ENCODE data around the gene ERC2. TPM values are rescaled to one million over a fixed set of nuclear protein-coding genes. Genes with fewer than 3 reads are reported as not detected.

The ERC2 gene
- total RNA-seq, 1 donor from 2014 or later, result 1.5 TPM

DNA sequence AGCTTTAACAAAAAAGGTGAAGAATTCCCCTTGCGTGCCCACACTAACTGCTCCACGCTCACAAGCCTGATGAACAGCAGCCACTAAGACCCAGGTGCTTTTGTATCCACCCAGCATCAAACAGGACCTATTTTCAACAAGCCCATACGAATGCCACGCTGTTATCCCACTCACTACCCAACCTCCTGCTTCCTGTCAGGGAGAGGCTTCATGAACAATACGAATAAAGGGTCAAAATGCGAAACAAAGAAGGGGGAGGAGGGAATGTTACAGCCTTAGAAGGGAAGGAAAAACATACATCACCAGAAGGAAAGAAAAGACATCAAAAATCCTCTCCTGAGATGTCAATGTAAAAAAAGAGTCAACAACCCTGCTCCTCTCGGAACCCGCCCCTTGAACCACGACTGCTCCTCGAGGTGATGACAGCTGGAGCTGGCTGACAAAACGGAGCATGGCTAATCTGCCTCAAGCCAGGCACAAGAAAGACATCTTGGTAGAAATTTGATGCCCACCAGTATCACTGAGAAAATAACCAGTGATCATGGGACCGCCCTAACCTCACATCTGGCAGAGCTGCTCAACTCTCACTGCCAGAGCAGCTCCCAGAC lies 9.7 kb downstream of the ERC2 start:
- Histone ChIP-seq H3K9me3 (no peaks in the 10 kb centered on the region), H3K27me3 (ENCODE audit: low read depth) (peaks cover 8% of the 10 kb centered on the region), H3K4me1 (no peaks in the 10 kb centered on the region), H3K27ac (no peak overlapping the region), H3K36me3 (no peaks in the 10 kb centered on the region), H3K4me3 (no peak overlapping the region)
- TF ChIP-seq CTCF (IDR thresholded peaks at IDR 0.05), result no peak
- DNase-seq (no peak), ATAC-seq (no peak)
- intact Hi-C loops (cut with DNase I), result no loop called here

DNA sequence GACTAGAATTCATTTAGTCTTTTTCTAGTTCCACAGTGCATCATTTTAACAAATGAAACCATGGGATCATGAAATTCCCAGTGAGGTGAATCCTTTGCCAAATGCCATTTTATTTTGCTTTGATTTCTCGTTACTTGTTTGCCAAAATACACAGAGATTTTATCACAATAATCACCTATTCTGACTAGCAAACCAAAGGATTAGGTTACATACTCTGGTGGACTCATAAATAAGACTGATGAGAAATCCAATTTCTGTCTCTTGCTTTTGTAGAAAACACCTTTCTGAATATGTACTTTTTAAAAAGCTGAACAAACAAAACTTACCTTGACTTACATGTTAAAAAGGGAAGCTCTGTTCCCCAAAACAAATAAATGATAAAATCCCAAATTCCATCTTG lies 12.2 kb downstream of the ERC2 start:
- TF ChIP-seq CTCF (IDR thresholded peaks at IDR 0.05), result no peak
- H3K36me3 ChIP-seq, result no peaks in the 10 kb centered on the region

DNA sequence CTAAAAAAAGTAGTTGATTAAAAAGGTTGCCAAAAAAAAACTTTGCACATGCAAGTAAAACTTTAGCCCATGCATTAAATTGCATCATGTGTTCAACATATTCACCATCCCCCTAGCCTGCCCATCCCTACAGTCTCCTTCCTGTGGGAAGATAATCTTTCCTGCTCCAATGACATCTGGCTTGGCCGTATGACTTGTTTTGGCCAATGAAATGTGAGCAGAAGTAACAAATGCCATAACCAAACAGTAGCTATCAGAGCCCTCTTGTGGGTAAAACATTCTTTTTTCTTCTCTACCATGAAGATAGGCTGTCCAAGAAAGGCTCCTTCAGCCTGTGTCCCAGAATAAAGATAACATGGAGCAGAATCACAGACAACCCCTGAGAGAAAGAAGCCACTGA lies 15.3 kb downstream of the ERC2 start:
- no peak for TF ChIP-seq CTCF (IDR thresholded peaks at IDR 0.05)
- H3K4me3 ChIP-seq, result no peak overlapping the region

More for the DNA sequence above, 12.2 kb downstream of the ERC2 start:
- no peaks in the 10 kb centered on the region for H3K9me3 ChIP-seq
- ATAC-seq (no peak), DNase-seq (no peak)
- H3K27me3 ChIP-seq (ENCODE audit: low read depth), result peaks cover 8% of the 10 kb centered on the region
- H3K27ac ChIP-seq, result no peak overlapping the region
- H3K4me3 ChIP-seq, result no peak overlapping the region
- intact Hi-C loops (cut with DNase I), result no loop called here
- no peaks in the 10 kb centered on the region for H3K4me1 ChIP-seq

GRCh38 chr3:56452085-56452484 lies 16.2 kb downstream of the ERC2 start:
- TF ChIP-seq CTCF (IDR thresholded peaks at IDR 0.05), result no peak
- H3K4me3 ChIP-seq, result no peak overlapping the region
- no peak for DNase-seq
- intact Hi-C loops (cut with DNase I), result no loop called here
- no peak for ATAC-seq
- no peaks in the 10 kb centered on the region for H3K9me3 ChIP-seq
- H3K27ac ChIP-seq, result no peak overlapping the region
- peaks cover 10% of the 10 kb centered on the region for H3K27me3 ChIP-seq (ENCODE audit: low read depth)
- no peaks in the 10 kb centered on the region for H3K36me3 ChIP-seq
- H3K4me1 ChIP-seq, result no peaks in the 10 kb centered on the region

More for the DNA sequence above, 15.3 kb downstream of the ERC2 start:
- H3K36me3 ChIP-seq, result no peaks in the 10 kb centered on the region
- intact Hi-C loops (cut with DNase I), result no loop called here
- no peak overlapping the region for H3K27ac ChIP-seq
- DNase-seq (no peak), ATAC-seq (no peak)
- no peaks in the 10 kb centered on the region for H3K4me1 ChIP-seq
- H3K9me3 ChIP-seq, result no peaks in the 10 kb centered on the region
- peaks cover 8% of the 10 kb centered on the region for H3K27me3 ChIP-seq (ENCODE audit: low read depth)

GRCh38 chr3:56443372-56443771 lies 24.9 kb downstream of the ERC2 start:
- Histone ChIP-seq H3K4me3 (no peak overlapping the region), H3K9me3 (no peaks in the 10 kb centered on the region), H3K27me3 (ENCODE audit: low read depth) (peaks cover 10% of the 10 kb centered on the region), H3K27ac (no peak overlapping the region), H3K36me3 (no peaks in the 10 kb centered on the region), H3K4me1 (no peaks in the 10 kb centered on the region)
- TF ChIP-seq CTCF (IDR thresholded peaks at IDR 0.05), result no peak
- no peak for ATAC-seq
- no peak for DNase-seq
- intact Hi-C loops (cut with DNase I), result no loop called here

All from lower lobe of right lung (tissue), 2 donors.